Kidney tubule cell (primary cell): ENCODE results near the gene CBLN3.
"Not testable (repeated sequence)": the region's sequence is repeated elsewhere in the genome, so short reads cannot be mapped to it uniquely, and the experiment has no call there.

ENCODE experiments used
- DNase-seq: peaks from one replicate; pipeline ENCODE4 v3.0.0-alpha.2; 2018; ENCODE audit warnings: low spot score

Gene CBLN3

DNA sequence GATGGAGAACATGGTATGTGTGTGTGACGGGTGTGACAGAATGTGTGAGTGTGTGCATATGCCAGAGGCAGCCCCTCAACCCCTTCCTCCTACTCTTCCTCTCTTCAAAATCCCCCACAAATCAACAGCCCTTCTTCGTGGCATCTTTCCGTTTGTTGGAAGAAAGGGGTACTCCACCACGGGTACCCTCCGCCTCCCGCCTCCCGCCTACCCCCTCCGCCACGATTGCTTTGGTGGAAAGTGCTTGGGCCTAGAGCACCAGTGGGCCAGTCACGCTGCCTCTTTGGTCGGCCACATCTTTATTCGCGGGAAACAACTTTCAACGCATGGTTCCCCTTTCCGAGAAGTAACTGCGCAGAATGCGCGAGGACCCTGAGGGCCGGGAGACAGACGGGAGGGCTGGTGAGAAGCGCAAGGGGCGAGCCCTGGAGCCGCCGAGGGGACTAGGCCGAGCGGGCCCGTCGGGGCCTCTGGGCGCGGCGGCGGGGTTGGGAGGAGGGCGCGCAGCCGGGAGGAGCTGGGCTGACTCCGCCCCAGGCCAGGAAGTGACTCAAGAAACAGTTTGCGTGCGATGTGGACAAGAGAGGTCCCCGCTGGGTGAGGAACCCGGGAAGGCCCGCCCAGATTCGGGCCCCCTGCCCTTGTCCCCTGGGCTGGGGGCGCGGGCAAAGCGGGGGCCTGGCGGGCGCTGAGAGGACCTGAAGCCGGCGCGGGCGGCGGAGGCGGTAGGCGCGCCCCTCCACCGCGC, at the start of gene CBLN3, which contains the start of gene KHNYN:
Gene CBLN3 (minus strand): TSS at position 274 of the 748 bp plus-strand sequence. CDS start 614 bp downstream, outside the sequence.
Gene KHNYN (plus strand): TSS at position 560 of the 748 bp plus-strand sequence. CDS start 777 bp downstream, outside the sequence.
- DNase-seq = peak; percentile 92

- no peak for DNase-seq
Measured at GRCh38 chr14:24475261-24475660, 45.8 kb upstream of the CBLN3 start.

DNA sequence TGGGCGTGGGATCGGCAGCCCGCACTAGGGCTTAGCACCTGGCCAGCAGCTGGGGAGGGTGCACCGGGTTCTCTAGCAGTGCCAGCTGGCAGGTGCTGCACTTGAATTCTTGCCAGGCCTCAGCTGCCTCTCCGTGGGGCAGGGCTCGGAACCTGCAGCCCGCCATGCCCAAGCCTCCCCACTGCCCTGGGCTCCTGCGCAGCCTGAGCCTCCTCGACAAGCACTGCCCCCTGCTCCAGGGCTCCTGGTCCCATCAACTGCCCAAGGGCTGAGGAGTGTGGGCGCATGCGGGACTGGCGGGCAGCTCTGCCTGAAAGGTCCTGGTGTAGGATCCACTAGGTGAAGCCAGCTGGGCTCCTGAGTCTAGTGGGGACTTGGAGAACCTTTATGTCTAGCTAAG, 43.7 kb upstream of the CBLN3 start:
- no peak for DNase-seq

DNA sequence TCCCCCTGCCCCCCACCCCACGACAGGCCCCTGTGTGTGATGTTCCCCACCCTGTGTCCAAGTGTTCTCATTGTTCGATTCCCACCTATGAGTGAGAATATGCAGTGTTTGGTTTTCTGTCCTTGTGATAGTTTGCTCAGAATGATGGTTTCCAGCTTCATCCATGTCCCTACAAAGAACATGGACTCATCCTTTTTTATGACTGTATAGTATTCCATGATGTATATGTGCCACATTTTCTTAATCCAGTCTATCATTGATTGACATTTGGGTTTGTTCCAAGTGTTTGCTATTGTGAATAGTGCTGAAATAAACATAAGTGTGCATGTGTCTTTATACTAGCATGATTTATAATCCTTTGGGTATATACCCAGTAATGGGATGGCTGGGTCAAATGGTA, 41.0 kb upstream of the CBLN3 start:
- not testable (repeated sequence) for DNase-seq

GRCh38 chr14:24465805-24466204, 36.3 kb upstream of the CBLN3 start:
- DNase-seq = no peak

- no peak for DNase-seq
Measured at GRCh38 chr14:24465368-24465767, 35.9 kb upstream of the CBLN3 start.

DNA sequence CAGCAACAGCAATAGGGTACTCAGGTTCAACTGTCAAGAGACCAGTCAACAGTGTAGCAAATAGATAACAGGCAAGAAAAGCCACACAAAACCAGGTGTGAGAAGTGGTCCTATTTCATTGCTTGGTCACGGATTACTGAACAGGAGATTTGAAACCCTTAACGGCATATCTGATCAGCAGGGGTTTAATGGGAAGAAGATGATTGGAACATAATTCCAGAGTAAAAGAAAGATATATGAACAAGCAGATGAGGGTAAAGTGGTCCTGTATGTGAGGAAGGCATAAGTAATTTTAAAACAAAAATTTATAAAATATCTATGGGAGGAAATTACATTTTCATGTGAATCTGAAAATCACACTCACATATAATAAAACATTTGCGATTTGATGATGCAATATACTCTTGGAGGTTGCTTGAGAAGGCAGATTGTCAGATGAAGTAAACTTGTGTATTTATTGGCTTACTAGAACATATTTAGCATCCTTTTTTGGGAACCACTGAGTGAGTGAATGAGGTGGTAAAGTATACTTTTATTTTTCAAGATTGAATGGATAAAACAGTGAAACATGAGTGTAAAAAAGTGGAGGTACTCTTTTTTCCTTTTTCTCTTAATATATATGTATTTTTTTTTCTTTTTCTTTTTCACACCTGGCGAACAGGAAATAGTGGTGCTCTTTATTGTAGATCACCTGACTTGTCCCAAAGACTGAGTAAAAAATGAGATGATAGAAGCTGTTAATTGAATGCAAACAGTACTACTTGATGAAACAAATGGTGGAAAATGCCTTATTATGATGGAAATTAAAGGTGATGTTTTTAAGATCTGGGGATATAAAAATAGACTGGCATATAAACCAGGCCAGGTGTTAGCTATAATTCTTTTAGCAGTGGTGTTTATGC, 34.7 kb upstream of the CBLN3 start:
- no peak for DNase-seq

GRCh38 chr14:24463017-24463883, 33.8 kb upstream of the CBLN3 start:
- no peak for DNase-seq

DNA sequence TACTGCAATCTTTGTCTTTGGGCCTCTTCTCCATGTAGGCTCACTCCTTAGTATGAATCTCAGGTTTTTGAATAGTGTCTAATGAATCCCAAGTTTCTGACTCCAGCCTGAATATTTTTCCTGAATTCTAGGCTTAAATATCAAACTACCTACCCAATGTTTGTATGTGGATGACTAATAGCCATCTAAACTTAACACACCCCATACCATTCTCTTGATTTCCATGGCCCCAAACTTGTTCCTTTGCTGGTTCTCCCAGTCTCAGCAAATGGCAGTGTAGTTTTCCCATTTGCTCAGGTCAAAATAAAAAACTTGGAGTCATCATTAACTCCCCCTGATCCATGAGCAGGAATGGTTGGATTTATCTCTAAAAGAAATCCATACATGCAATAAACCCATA, 31.9 kb upstream of the CBLN3 start:
- DNase-seq = no peak

DNA sequence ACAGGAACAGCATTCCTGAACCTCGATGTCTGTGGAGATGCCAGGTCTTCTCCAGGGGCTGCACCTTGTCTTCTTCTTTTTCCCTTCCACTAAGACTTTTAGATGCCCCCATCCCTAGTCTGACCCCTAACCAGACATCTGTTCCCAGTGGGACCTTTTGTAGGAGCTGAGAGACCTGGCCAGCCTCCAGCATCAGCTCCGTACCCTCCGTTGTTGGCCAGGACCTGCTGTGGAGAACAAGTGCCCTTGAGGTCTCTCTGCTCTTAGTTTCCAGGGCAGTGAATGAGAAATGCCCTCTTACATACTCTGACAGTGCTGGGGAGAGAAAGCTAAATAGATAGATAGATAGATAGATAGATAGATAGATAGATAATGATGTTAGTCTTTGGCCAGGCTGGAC, 29.9 kb upstream of the CBLN3 start:
- no peak for DNase-seq

DNA sequence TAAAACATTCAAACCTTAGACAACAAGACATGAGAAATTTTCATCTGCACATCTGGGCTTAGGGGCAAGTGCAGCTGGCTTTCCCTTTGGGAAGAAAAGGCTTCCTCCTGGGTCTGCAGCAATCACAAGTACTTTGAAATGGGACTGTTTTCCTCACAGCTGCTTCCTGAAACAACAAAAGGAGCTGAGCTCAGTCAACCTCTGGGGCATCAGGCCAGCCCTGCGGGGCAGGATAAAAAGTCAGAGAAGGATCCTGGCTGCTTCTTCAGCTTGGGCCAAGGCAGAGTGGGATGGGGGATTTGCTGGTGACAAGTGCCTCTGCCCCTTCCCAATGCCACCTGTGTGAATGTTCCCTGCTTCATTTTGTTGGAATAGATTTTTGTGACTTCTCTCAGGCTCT, 29.3 kb upstream of the CBLN3 start:
- DNase-seq = no peak

DNA sequence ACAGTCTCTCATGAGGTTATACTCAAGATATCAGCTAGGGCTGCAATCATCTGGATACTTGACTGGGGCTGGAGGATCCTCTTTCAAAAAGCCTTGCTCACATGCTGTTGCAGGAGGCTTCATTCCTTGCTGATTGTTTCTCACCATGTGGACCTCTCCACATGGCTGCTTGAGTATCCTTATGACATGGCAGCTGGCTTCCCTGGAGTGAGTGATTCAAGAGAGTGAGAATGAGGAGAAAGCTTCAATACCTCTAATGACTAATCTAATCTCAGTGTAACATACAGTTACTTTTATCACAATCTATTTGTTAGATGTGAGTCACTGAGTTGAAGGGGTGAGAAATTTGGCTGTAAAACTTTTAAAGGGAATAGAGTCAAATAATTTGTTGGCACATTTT, 27.5 kb upstream of the CBLN3 start:
- DNase-seq = peak; percentile 11

DNA sequence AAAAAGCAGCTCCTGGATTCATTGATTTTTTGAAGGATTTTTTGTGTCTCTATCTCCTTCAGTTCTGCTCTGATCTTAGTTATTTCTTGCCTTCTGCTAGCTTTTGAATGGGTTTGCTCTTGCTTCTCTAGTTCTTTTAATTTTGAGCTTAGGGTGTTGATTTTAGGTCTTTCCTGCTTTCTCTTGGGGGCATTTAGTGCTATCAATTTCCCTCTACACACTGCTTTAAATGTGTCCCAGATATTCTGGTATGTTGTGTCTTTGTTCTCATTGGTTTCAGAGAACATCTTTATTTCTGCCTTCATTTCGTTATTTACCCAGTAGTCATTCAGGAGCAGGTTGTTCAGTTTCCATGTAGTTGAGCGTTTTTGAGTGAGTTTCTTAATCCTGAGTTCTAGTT, 21.4 kb upstream of the CBLN3 start:
- not testable (repeated sequence) for DNase-seq

GRCh38 chr14:24443053-24443665, 13.7 kb upstream of the CBLN3 start:
- DNase-seq = no peak

GRCh38 chr14:24442240-24443052, 13.0 kb upstream of the CBLN3 start, which contains the start of gene SDR39U1:
SDR39U1 (minus strand) TSS chr14:24442776; CDS start chr14:24442769, 7 bp downstream.
- peak; percentile 99 for DNase-seq

- no peak for DNase-seq
Measured at GRCh38 chr14:24441904-24442239, 12.4 kb upstream of the CBLN3 start.

- no peak for DNase-seq
Measured at GRCh38 chr14:24441485-24441884, 12.0 kb upstream of the CBLN3 start.

GRCh38 chr14:24440606-24441399, 11.3 kb upstream of the CBLN3 start:
- no peak for DNase-seq

- DNase-seq = no peak
Measured at GRCh38 chr14:24439830-24440605, 10.6 kb upstream of the CBLN3 start.
